IMR-90 (cell line): ENCODE results near the gene SUPT16H.

Experiments used
- MAZ ChIP-seq: IDR thresholded peaks from 2 replicates; pipeline ENCODE4 v1.6.1; 2012; ENCODE audit warnings: low read depth, mild to moderate bottlenecking, low read length, improper control_type of control experiment, moderate library complexity, borderline replicate concordance
- POLR2A ChIP-seq: IDR thresholded peaks from 2 replicates; pipeline ENCODE4 v1.6.1; 2012; ENCODE audit warnings: mild to moderate bottlenecking, low read depth, low read length
- RAD21 ChIP-seq: IDR thresholded peaks from 2 replicates; pipeline ENCODE4 v1.6.1; 2012; ENCODE audit warnings: low read length, improper control_type of control experiment
- RFX5 ChIP-seq: IDR thresholded peaks from 2 replicates; pipeline ENCODE4 v1.8.0; 2012; ENCODE audit warnings: low read depth, mild to moderate bottlenecking, low read length, moderate library complexity
- SMC3 ChIP-seq: fragments of 150-350 bp; IDR thresholded peaks from 2 replicates; pipeline ENCODE4 v1.6.1; 2016; ENCODE audit warnings: low read depth, mild to moderate bottlenecking, antibody characterized with exemption, low read length, moderate library complexity
- TF ChIP-seq, protein P1 (sequence below): fragments of 150-350 bp; IDR thresholded peaks from 2 replicates; pipeline ENCODE4 v1.6.1; 2017; ENCODE audit warnings: mild to moderate bottlenecking, antibody characterized with exemption, low read length, low read depth
- TF ChIP-seq, protein P2 (sequence below): conservative IDR thresholded peaks from 2 replicates; pipeline ENCODE4 v1.5.1; 2012; ENCODE audit warnings: mild to moderate bottlenecking, low read depth, low read length, improper control_type of control experiment

DNA sequence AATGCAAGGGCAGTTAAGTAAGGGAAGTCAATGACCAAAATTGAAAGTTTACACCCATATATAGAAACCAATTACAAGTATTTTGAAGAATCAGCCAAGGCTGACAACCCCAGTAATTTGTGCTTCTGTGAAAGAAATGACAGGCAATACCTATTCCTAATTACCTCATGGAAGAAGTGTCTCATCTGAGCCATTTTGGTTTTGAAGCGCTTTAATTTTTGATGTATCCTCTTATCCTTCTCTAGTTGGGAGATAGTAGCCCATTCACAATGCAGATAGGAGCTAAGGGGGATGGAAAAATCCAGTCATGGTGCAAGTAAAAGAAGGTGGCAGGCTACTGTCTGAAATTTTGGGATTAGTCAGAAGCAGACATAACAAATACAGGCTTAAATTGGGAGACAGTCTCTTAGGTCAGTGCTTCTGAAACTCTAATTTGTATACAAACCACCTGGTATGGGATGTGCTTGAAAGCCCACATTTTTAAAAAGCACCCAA is 30.4 kb upstream of the SUPT16H start:
- no peak for TF ChIP-seq POLR2A
- no peak for TF ChIP-seq RAD21
- TF ChIP-seq, protein P1, sequence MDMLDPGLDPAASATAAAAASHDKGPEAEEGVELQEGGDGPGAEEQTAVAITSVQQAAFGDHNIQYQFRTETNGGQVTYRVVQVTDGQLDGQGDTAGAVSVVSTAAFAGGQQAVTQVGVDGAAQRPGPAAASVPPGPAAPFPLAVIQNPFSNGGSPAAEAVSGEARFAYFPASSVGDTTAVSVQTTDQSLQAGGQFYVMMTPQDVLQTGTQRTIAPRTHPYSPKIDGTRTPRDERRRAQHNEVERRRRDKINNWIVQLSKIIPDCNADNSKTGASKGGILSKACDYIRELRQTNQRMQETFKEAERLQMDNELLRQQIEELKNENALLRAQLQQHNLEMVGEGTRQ = no peak
- TF ChIP-seq, protein P2, sequence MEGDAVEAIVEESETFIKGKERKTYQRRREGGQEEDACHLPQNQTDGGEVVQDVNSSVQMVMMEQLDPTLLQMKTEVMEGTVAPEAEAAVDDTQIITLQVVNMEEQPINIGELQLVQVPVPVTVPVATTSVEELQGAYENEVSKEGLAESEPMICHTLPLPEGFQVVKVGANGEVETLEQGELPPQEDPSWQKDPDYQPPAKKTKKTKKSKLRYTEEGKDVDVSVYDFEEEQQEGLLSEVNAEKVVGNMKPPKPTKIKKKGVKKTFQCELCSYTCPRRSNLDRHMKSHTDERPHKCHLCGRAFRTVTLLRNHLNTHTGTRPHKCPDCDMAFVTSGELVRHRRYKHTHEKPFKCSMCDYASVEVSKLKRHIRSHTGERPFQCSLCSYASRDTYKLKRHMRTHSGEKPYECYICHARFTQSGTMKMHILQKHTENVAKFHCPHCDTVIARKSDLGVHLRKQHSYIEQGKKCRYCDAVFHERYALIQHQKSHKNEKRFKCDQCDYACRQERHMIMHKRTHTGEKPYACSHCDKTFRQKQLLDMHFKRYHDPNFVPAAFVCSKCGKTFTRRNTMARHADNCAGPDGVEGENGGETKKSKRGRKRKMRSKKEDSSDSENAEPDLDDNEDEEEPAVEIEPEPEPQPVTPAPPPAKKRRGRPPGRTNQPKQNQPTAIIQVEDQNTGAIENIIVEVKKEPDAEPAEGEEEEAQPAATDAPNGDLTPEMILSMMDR = no peak
- TF ChIP-seq SMC3 = no peak
- TF ChIP-seq RFX5 = no peak
- TF ChIP-seq MAZ = no peak
